SK-N-SH treated with all-trans-retinoic acid at 6 μM for 48 hours (cell line): ENCODE measurements around the gene RPS4Y1.

Source experiments
- ATAC-seq: fragments of 200-7000 bp; cut with Tn5 transposase; 3 replicates; pipeline ENCODE4 v1.9.1; 2020; ENCODE audit warnings: mild to moderate bottlenecking, moderate library complexity
- ARNTL ChIP-seq: fragments of 450-650 bp; formaldehyde crosslinking; IDR thresholded peaks from 2 replicates; pipeline ENCODE4 v1.5.0; 2020; ENCODE audit warnings: low read depth, mild to moderate bottlenecking, moderate library complexity, borderline replicate concordance
- BACH2 ChIP-seq: fragments of 250-450 bp; sonication (Bioruptor Pico); IDR thresholded peaks from 2 replicates; pipeline ENCODE4 v1.9.0; 2021; ENCODE audit warnings: mild to moderate bottlenecking, borderline replicate concordance
- CREB5 ChIP-seq: fragments of 250-450 bp; sonication (Bioruptor Pico); IDR thresholded peaks from 2 replicates; pipeline ENCODE4 v1.5.1; 2020; ENCODE audit warnings: low read depth, mild to moderate bottlenecking, moderate library complexity
- CSDC2 ChIP-seq: fragments of 250-450 bp; sonication (Bioruptor Pico); IDR thresholded peaks from 2 replicates; pipeline ENCODE4 v1.5.0; 2020; ENCODE audit warnings: mild to moderate bottlenecking, moderate library complexity
- CSRNP3 ChIP-seq: fragments of 250-450 bp; sonication (Bioruptor Pico); IDR thresholded peaks from 2 replicates; pipeline ENCODE4 v1.5.1; 2021; ENCODE audit warnings: mild to moderate bottlenecking, moderate library complexity
- ESRRG ChIP-seq: fragments of 250-450 bp; sonication (Bioruptor Pico); IDR thresholded peaks from 2 replicates; pipeline ENCODE4 v1.6.1; 2021; ENCODE audit warnings: mild to moderate bottlenecking
- GLIS3 ChIP-seq: fragments of 250-450 bp; sonication (Bioruptor Pico); IDR thresholded peaks from 2 replicates; pipeline ENCODE4 v1.5.0; 2020; ENCODE audit warnings: mild to moderate bottlenecking, moderate library complexity
- ISL1 ChIP-seq: fragments of 250-450 bp; sonication (Bioruptor Pico); IDR thresholded peaks from 2 replicates; pipeline ENCODE4 v2.1.2; 2022; ENCODE audit warnings: mild to moderate bottlenecking, moderate library complexity
- OSR1 ChIP-seq: fragments of 250-450 bp; sonication (Bioruptor Pico); IDR thresholded peaks from 2 replicates; pipeline ENCODE4 v1.8.0; 2022; ENCODE audit warnings: moderate library complexity, mild to moderate bottlenecking, inconsistent platforms
- PATZ1 ChIP-seq: fragments of 250-450 bp; sonication (Bioruptor Pico); IDR thresholded peaks from 2 replicates; pipeline ENCODE4 v1.8.0; 2020; ENCODE audit warnings: mild to moderate bottlenecking, moderate library complexity, borderline replicate concordance
- POU6F1 ChIP-seq: fragments of 250-450 bp; sonication (Bioruptor Pico); IDR thresholded peaks from 2 replicates; pipeline ENCODE4 v1.8.0; 2021; ENCODE audit warnings: low read depth, mild to moderate bottlenecking, moderate library complexity, borderline replicate concordance
- PPARA ChIP-seq: fragments of 250-450 bp; sonication (Bioruptor Pico); IDR thresholded peaks from 2 replicates; pipeline ENCODE4 v1.5.0; 2020; ENCODE audit warnings: mild to moderate bottlenecking, borderline replicate concordance
- RARB ChIP-seq: fragments of 250-450 bp; sonication (Bioruptor Pico); IDR thresholded peaks from 2 replicates; pipeline ENCODE4 v1.8.0; 2021; ENCODE audit warnings: mild to moderate bottlenecking, moderate library complexity
- SNAI2 ChIP-seq: fragments of 250-450 bp; sonication (Bioruptor Pico); IDR thresholded peaks from 2 replicates; pipeline ENCODE4 v1.5.0; 2020; ENCODE audit warnings: mild to moderate bottlenecking, moderate library complexity
- TCF4 ChIP-seq: fragments of 250-450 bp; sonication (Bioruptor Pico); IDR thresholded peaks from 2 replicates; pipeline ENCODE4 v1.8.0; 2021; ENCODE audit warnings: mild to moderate bottlenecking, moderate library complexity, borderline replicate concordance
- TOX ChIP-seq: fragments of 250-450 bp; sonication (Bioruptor Pico); IDR thresholded peaks from 2 replicates; pipeline ENCODE4 v1.8.0; 2021; ENCODE audit warnings: mild to moderate bottlenecking, moderate library complexity, borderline replicate concordance
- TSHZ2 ChIP-seq: fragments of 250-450 bp; sonication (Bioruptor Pico); IDR thresholded peaks from 2 replicates; pipeline ENCODE4 v1.5.0; 2020; ENCODE audit warnings: mild to moderate bottlenecking, moderate library complexity
- ZC3H10 ChIP-seq: fragments of 250-450 bp; sonication (Bioruptor Pico); IDR thresholded peaks from 2 replicates; pipeline ENCODE4 v1.5.1; 2021; ENCODE audit warnings: mild to moderate bottlenecking, moderate library complexity
- ZFP3 ChIP-seq: fragments of 250-450 bp; sonication (Bioruptor Pico); IDR thresholded peaks from 2 replicates; pipeline ENCODE4 v1.5.0; 2020; ENCODE audit warnings: mild to moderate bottlenecking, moderate library complexity
- ZNF565 ChIP-seq: fragments of 450-650 bp; formaldehyde crosslinking; conservative IDR thresholded peaks from 2 replicates; pipeline ENCODE4 v1.5.0; 2020; ENCODE audit warnings: low read depth, mild to moderate bottlenecking, moderate library complexity

The RPS4Y1 gene

GRCh38 chrY:2887386-2887785, 46.0 kb downstream of the RPS4Y1 start:
- no peak for TF ChIP-seq CSRNP3 (CRISPR knock-in tag)
- no peak for ATAC-seq

- TF ChIP-seq CREB5 (CRISPR knock-in tag) (no peak), SNAI2 (no peak), POU6F1 (CRISPR knock-in tag) (no peak), GLIS3 (CRISPR knock-in tag) (no peak), PATZ1 (CRISPR knock-in tag) (no peak)
- ATAC-seq = no peak
Observed at GRCh38 chrY:2887955-2888354, 46.6 kb downstream of the RPS4Y1 start.

GRCh38 chrY:2893471-2893870, 52.1 kb downstream of the RPS4Y1 start:
- TF ChIP-seq ZC3H10 (no peak), PPARA (CRISPR knock-in tag) (no peak), RARB (no peak), PATZ1 (CRISPR knock-in tag) (no peak), POU6F1 (CRISPR knock-in tag) (no peak), SNAI2 (no peak), CREB5 (CRISPR knock-in tag) (no peak), OSR1 (no peak), TSHZ2 (CRISPR knock-in tag) (no peak), BACH2 (CRISPR knock-in tag) (no peak), ZNF565 (no peak), GLIS3 (CRISPR knock-in tag) (no peak), TOX (CRISPR knock-in tag) (no peak), ISL1 (no peak), ZFP3 (CRISPR knock-in tag) (no peak), ESRRG (CRISPR knock-in tag) (no peak), CSDC2 (CRISPR knock-in tag) (no peak), TCF4 (no peak), ARNTL (CRISPR knock-in tag) (no peak)
- no peak for ATAC-seq
